OCI-M2 (cell line): ENCODE results near the gene SLC27A4.
A peak's percentile ranks its signal among the peaks of the same experiment; 100 is the strongest.

Experiments
- DNase-seq: peaks from one replicate; lab custom pipeline; 2025; ENCODE audit not compliant: unreplicated experiment; lab: John Stamatoyannopoulos, UW

Gene SLC27A4

GRCh38 chr9:128339761-128340690 is at the start of gene SLC27A4:
SLC27A4 (plus strand) TSS chr9:128340527; CDS start chr9:128343133, 2,606 bp downstream.
- no peak for DNase-seq

- no peak for DNase-seq
Measured at GRCh38 chr9:128292009-128292408, 48.3 kb upstream of the SLC27A4 start.

- DNase-seq = no peak
Measured at GRCh38 chr9:128293091-128293490, 47.2 kb upstream of the SLC27A4 start.

- DNase-seq = no peak
Measured at GRCh38 chr9:128294142-128294541, 46.2 kb upstream of the SLC27A4 start.

GRCh38 chr9:128296340-128297220 is 43.7 kb upstream of the SLC27A4 start:
- DNase-seq = peak; percentile 6

- no peak for DNase-seq
Measured at GRCh38 chr9:128297221-128297773, 43.0 kb upstream of the SLC27A4 start.

GRCh38 chr9:128298535-128299482 is 41.5 kb upstream of the SLC27A4 start:
- no peak for DNase-seq

- DNase-seq = no peak
Measured at GRCh38 chr9:128304136-128304970, 36.0 kb upstream of the SLC27A4 start.

GRCh38 chr9:128304971-128305288 is 35.4 kb upstream of the SLC27A4 start:
- DNase-seq = no peak

GRCh38 chr9:128309551-128309950 is 30.8 kb upstream of the SLC27A4 start:
- no peak for DNase-seq

GRCh38 chr9:128310461-128310860 is 29.9 kb upstream of the SLC27A4 start:
- no peak for DNase-seq

- DNase-seq = no peak
Measured at GRCh38 chr9:128314697-128315096, 25.6 kb upstream of the SLC27A4 start.

- no peak for DNase-seq
Measured at GRCh38 chr9:128316421-128316820, 23.9 kb upstream of the SLC27A4 start.

GRCh38 chr9:128317629-128318028 is 22.7 kb upstream of the SLC27A4 start:
- DNase-seq = no peak

GRCh38 chr9:128321343-128321742 is 19.0 kb upstream of the SLC27A4 start:
- no peak for DNase-seq

GRCh38 chr9:128321879-128322403 is 18.4 kb upstream of the SLC27A4 start:
- no peak for DNase-seq

- DNase-seq = peak; percentile 84
Measured at GRCh38 chr9:128322404-128323211, 17.7 kb upstream of the SLC27A4 start, which contains the start of the genes COQ4 and TRUB2. COQ4 (plus strand) TSS chr9:128322839; CDS start chr9:128322859, 20 bp downstream. TRUB2 (minus strand) TSS chr9:128322447; CDS start chr9:128322408, 39 bp downstream.

GRCh38 chr9:128323212-128323730 is 17.1 kb upstream of the SLC27A4 start:
- DNase-seq = no peak
